Body of pancreas (tissue), 4 donors: ENCODE measurements around the gene CTPS1.

ENCODE experiments used
- CTCF ChIP-seq, 7 experiments: fragments of 450-650 bp in 4 of 7; fragments of 200-600 bp in 3 of 7; sonication (generic) in 3 of 7; IDR thresholded peaks; one replicate each; pipeline ENCODE4 v1.5.1; 2016 to 2019; ENCODE audit warnings: antibody characterized with exemption in 7 of 7
- POLR2A ChIP-seq, 3 donors: fragments of 450-650 bp; IDR thresholded peaks; one replicate each; pipeline ENCODE4 v1.6.1; 2016; ENCODE audit warnings: antibody characterized with exemption in 3 of 3, mild to moderate bottlenecking in 2 of 3

GRCh38 chr1:40981691-40982448 is 2.4 kb downstream of the CTPS1 start:
- no peak for TF ChIP-seq CTCF (IDR thresholded peaks at IDR 0.05)
- no peak for TF ChIP-seq POLR2A (IDR thresholded peaks at IDR 0.05)
